GM12801 (cell line): ENCODE data around the gene HMX3.

ENCODE experiments used
- TF ChIP-seq, protein P1 (sequence below): IDR thresholded peaks from one replicate; pipeline ENCODE4 v1.5.1; 2011; ENCODE audit warnings: control low read depth; ENCODE audit not compliant: insufficient read length; ENCODE audit errors: extremely low read depth

HMX3 gene

GRCh38 chr10:123146013-123146893, 10.5 kb downstream of the HMX3 start:
- TF ChIP-seq, protein P1, sequence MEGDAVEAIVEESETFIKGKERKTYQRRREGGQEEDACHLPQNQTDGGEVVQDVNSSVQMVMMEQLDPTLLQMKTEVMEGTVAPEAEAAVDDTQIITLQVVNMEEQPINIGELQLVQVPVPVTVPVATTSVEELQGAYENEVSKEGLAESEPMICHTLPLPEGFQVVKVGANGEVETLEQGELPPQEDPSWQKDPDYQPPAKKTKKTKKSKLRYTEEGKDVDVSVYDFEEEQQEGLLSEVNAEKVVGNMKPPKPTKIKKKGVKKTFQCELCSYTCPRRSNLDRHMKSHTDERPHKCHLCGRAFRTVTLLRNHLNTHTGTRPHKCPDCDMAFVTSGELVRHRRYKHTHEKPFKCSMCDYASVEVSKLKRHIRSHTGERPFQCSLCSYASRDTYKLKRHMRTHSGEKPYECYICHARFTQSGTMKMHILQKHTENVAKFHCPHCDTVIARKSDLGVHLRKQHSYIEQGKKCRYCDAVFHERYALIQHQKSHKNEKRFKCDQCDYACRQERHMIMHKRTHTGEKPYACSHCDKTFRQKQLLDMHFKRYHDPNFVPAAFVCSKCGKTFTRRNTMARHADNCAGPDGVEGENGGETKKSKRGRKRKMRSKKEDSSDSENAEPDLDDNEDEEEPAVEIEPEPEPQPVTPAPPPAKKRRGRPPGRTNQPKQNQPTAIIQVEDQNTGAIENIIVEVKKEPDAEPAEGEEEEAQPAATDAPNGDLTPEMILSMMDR: no peak

DNA sequence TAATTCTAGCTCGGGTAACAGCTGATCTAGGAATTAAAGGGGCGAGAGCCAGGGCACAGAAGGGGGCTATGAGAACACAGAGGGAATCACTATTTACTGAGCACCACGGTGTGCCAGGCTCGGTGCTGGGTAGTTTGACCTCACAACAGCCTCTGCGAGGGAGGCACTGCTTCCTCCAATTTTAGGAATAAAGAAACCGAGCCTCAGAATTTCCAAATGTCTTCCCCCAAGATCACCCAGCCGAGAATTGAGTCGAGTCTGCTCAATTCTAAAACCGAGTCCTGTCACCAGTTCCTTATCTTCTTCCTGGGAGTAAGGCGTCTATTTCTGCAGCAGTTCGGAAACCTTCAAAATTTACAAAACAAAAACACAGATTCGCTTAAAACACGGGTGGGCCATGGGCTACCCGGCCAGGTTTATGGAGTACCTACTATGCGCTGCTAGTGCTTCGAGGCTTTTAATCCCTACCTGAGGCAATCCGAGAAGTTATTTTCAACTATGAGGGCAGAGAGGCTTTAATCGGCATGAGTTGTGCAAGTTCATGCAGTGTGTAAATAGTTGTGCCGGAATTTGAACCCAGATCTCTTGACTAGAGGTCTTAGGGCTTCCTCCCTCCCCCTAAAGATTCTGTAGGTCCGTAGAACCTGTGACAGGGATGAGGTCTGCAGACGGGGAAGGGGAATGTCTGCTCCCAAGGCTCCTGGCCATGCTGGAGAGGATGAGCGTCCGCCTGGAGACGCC, 11.3 kb downstream of the HMX3 start:
- TF ChIP-seq, protein P1: no peak

- TF ChIP-seq, protein P1: no peak
Measured at GRCh38 chr10:123147635-123148413, 12.1 kb downstream of the HMX3 start, which contains the start of gene HMX2. Gene HMX2, plus strand, starts transcription at chr10:123148136. Its CDS starts 243 bp downstream, at chr10:123148379.

GRCh38 chr10:123148414-123149161, 12.8 kb downstream of the HMX3 start:
- TF ChIP-seq, protein P1: no peak

- TF ChIP-seq, protein P1: no peak
Measured at GRCh38 chr10:123149162-123149567, 13.4 kb downstream of the HMX3 start.

GRCh38 chr10:123149568-123150270, 13.9 kb downstream of the HMX3 start:
- TF ChIP-seq, protein P1: no peak
